GM12801 (cell line): Measurements from ENCODE around the gene ASB17.

ENCODE experiments used
- CTCF ChIP-seq: IDR thresholded peaks from one replicate; pipeline ENCODE4 v1.5.1; 2011; ENCODE audit warnings: control low read depth; ENCODE audit not compliant: insufficient read length; ENCODE audit errors: extremely low read depth

Gene ASB17

GRCh38 chr1:75884437-75884836, 47.8 kb downstream of the ASB17 start:
- TF ChIP-seq CTCF = no peak

DNA sequence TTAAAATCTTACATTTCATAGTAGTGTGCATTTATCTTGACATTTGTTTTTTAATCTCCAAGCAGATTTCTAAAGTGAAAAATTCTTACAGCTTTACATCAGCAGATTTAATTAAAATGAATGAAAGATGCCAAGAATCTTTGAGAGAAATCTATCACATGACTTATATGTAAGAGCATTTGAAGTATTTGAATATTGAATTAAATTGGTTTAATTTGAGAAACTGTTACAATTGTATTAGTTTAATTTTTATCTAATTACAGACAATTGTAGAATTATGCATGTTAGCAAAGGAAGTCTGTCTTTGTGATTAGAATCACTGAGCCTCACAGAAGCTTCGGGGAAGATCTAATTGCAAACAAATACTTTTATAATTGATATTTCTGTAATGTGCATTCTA, 52.2 kb downstream of the ASB17 start:
- no peak for TF ChIP-seq CTCF

- no peak for TF ChIP-seq CTCF
Measured at GRCh38 chr1:75870951-75871350, 61.3 kb downstream of the ASB17 start.
